GM12872 (cell line): ENCODE data around the gene ICOSLG.

Source experiments
- TF ChIP-seq, protein P1 (sequence below): IDR thresholded peaks from 3 replicates; pipeline ENCODE4 v1.5.1; 2011; ENCODE audit warnings: low read depth, mild to moderate bottlenecking, low read length, moderate library complexity; ENCODE audit not compliant: insufficient read depth

Gene ICOSLG

DNA sequence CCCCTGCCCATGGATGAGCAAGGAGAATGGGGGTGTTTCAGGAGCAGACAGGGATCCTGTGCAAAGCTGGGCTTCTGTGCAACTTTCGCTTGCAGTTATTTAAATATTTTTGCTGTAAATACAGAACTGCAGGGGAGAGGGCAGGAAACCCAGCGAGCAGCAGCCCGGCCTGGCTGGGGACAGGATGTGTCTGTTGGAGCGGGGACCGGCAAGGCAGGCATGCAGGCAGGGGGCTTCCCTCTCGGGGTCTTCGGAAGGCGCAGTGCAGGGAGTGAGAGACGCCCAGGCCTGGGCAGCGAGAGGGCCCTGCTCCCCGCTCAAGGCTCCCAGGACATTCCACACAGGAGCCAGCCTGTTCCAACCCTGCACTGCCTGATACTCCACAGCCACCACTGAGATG is 43.2 kb upstream of the ICOSLG start:
- TF ChIP-seq, protein P1, sequence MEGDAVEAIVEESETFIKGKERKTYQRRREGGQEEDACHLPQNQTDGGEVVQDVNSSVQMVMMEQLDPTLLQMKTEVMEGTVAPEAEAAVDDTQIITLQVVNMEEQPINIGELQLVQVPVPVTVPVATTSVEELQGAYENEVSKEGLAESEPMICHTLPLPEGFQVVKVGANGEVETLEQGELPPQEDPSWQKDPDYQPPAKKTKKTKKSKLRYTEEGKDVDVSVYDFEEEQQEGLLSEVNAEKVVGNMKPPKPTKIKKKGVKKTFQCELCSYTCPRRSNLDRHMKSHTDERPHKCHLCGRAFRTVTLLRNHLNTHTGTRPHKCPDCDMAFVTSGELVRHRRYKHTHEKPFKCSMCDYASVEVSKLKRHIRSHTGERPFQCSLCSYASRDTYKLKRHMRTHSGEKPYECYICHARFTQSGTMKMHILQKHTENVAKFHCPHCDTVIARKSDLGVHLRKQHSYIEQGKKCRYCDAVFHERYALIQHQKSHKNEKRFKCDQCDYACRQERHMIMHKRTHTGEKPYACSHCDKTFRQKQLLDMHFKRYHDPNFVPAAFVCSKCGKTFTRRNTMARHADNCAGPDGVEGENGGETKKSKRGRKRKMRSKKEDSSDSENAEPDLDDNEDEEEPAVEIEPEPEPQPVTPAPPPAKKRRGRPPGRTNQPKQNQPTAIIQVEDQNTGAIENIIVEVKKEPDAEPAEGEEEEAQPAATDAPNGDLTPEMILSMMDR = no peak

DNA sequence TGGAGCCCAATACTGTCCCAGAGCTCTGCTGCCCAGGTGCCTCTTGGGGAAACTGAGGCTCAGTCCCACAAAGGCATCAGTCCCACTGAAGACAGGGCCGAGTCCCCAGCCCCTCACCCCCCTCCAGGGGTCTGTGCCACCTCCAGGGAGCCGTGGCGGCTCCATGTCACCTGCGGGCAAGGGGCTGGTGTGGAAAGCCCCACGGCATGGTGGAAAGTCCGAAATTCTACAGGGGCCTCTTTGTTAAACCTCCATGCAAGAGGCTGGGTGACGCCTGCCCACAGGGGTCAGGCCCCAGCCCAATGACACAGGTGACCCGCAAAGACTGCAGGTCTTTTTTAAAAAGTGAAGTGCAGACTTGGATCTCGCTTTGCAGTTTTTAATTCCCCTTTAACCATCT is 41.6 kb upstream of the ICOSLG start:
- TF ChIP-seq, protein P1 = no peak

DNA sequence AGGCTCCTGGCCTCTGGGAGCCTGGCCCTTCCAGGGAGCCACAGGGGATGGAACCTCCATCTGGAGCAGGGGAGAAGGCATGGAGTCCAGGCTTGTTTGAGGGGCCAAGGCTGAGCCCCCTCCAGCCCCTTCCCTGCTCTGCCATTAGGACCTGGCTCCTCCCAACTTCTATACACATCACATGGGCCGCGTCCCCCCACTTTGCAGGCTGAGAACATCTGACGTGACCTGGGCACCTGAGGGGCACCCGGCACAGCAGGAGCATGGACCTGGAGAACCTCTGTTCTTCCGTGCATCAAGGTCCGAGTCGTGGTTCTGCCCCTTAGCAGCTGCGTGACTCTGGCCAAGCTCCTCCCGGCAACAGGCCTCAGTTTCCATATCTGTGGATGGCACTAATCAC is 41.1 kb upstream of the ICOSLG start:
- TF ChIP-seq, protein P1 = no peak

DNA sequence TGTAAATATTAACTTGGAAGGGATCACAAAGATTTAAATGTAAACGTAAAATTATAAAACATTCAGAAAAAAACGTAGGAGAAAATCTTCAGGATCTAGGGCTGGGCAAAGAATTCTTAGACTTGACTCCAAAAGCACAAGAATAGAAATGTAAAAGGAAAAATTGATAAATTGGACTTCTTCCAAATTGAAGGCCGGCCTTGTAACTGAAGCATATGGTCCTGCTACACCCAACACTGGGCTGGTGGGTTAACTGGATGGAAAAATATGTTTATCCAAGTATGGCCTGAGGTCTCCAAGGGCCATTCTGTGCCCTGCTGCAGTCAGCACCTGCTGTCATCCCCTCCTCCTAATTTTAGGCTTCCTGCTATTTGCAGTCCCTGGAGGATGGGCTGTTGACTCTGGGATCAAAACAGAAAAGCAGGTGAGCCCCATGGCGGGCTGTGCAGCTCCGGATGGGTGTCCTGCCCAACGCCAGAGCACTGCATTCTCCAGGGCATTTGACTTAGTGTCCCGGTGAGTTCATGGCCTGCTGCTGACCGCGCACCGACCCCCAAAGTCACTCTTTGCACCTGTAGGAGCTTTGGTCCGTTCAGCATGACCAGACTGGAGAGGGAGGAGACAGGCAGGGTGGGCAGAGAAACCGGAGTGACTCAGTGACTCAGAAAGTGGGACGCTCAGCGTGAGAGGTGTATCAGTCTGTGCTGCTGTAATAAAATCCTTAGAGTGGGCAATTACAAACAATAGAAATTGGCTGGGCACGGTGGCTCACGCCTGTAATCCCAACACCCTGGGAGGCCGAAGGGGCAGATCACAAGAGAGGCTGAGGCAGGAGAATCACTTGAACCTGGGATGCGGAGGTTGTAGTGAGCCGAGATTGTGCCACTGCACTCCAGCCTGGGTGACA is 38.9 kb upstream of the ICOSLG start:
- TF ChIP-seq, protein P1 = no peak

DNA sequence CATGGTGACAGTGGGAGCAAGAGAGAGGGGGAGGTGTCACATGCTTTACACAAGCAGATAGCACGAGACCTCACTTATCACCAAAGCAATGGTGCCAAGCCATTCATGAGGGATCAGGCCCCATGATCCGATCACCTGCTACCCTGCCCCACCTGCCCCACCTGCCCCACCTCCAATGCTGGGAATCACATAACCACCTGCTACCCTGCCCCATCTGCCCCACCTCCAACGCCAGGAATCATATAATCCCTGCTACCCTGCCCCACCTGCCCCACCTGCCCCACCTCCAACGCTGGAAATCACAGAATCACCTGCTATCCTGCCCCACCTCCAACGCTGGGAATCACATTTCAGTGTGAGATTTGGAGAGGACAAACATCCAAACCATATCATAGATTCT is 34.3 kb upstream of the ICOSLG start:
- TF ChIP-seq, protein P1 = no peak

DNA sequence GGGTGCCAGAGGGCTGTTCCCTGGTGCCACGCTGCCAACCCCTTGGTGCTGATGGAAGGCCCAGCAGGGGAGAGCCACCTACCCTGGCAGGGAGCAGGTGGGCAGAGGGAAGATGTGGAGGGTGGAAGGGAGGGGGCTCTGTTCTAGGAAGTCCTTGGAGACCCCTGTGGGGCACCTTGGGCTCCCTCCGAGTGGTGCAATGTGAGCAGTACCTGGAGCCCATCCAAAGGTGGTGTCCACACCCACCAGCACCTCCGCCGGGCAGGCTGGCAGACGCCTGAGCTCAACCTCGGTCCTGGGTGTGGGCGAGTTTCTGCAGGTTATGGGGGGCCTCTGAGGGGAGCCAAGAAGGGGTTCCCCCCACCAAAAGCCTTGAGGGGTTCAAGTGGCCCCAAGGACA is 32.3 kb upstream of the ICOSLG start:
- TF ChIP-seq, protein P1 = no peak

DNA sequence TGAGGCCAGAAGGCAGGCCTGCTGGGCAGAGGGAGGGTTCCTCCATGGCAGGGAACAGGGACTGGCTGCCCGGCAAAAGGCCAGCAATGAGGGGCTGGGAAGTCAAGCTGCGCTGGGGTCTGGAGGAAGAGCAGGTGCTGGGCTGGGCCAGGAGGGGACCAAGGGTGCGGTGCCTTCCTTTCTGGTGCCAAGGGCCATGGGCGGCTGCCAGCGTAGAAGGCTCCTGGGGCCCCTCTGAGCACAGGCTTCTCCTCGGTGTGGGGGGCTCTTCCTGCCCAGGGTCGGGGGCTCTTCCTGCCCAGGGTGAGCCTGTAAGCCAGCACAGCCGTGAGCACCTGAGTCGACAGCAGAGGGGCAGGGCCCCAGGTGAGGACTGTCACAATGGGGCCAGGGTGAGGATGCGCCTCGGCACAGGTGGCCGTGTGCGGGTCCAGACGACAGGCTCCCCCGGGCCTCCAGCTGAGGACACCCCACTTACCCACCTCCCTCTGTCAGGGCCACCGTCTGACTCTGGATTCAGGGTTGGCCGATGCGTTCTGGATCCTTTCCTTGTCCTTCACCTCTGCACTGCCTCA is 31.6 kb upstream of the ICOSLG start:
- TF ChIP-seq, protein P1 = no peak
